GM19372 (cell line): Measurements from ENCODE around the gene IGF2BP2.
"Not testable (repeated sequence)": the region's sequence is repeated elsewhere in the genome, so short reads cannot be mapped to it uniquely, and the experiment has no call there.

ENCODE experiments used
- ATAC-seq: cut with Tn5 transposase; IDR thresholded peaks from one replicate; pipeline ENCODE4 v1.9.1; 2021; ENCODE audit warnings: mild to moderate bottlenecking, low read depth, moderate library complexity; ENCODE audit not compliant: unreplicated experiment

IGF2BP2 gene

GRCh38 chr3:185768578-185768982, 56.3 kb downstream of the IGF2BP2 start:
- ATAC-seq: not testable (repeated sequence)

- no peak for ATAC-seq
Measured at GRCh38 chr3:185767002-185767688, 57.7 kb downstream of the IGF2BP2 start.

GRCh38 chr3:185766329-185767001, 58.4 kb downstream of the IGF2BP2 start:
- no peak for ATAC-seq

GRCh38 chr3:185764980-185765370, 59.9 kb downstream of the IGF2BP2 start:
- no peak for ATAC-seq

- no peak for ATAC-seq
Measured at GRCh38 chr3:185764163-185764979, 60.5 kb downstream of the IGF2BP2 start.

- ATAC-seq: no peak
Measured at GRCh38 chr3:185763347-185764005, 61.4 kb downstream of the IGF2BP2 start.

- ATAC-seq: no peak
Measured at GRCh38 chr3:185760550-185760949, 64.3 kb downstream of the IGF2BP2 start.

GRCh38 chr3:185760088-185760487, 64.8 kb downstream of the IGF2BP2 start:
- ATAC-seq: no peak

- ATAC-seq: no peak
Measured at GRCh38 chr3:185759512-185759911, 65.3 kb downstream of the IGF2BP2 start.

GRCh38 chr3:185758912-185759311, 65.9 kb downstream of the IGF2BP2 start:
- no peak for ATAC-seq

- ATAC-seq: no peak
Measured at GRCh38 chr3:185757176-185757575, 67.7 kb downstream of the IGF2BP2 start.

- no peak for ATAC-seq
Measured at GRCh38 chr3:185756477-185756876, 68.4 kb downstream of the IGF2BP2 start.

GRCh38 chr3:185754920-185755319, 69.9 kb downstream of the IGF2BP2 start:
- ATAC-seq: no peak

GRCh38 chr3:185753354-185753753, 71.5 kb downstream of the IGF2BP2 start:
- no peak for ATAC-seq

- no peak for ATAC-seq
Measured at GRCh38 chr3:185750702-185751101, 74.1 kb downstream of the IGF2BP2 start.

- no peak for ATAC-seq
Measured at GRCh38 chr3:185750015-185750414, 74.8 kb downstream of the IGF2BP2 start.

- ATAC-seq: no peak
Measured at GRCh38 chr3:185746470-185746869, 78.4 kb downstream of the IGF2BP2 start.

- ATAC-seq: no peak
Measured at GRCh38 chr3:185744997-185745843, 79.6 kb downstream of the IGF2BP2 start.

- ATAC-seq: no peak
Measured at GRCh38 chr3:185741586-185741985, 83.3 kb downstream of the IGF2BP2 start.

GRCh38 chr3:185740133-185740532, 84.7 kb downstream of the IGF2BP2 start:
- no peak for ATAC-seq
